ENCODE results near the gene PINK1.

PINK1 gene

GRCh38 chr1:20610970-20611369, 22.3 kb upstream of the PINK1 start:
- DNase-seq: no peak

DNA sequence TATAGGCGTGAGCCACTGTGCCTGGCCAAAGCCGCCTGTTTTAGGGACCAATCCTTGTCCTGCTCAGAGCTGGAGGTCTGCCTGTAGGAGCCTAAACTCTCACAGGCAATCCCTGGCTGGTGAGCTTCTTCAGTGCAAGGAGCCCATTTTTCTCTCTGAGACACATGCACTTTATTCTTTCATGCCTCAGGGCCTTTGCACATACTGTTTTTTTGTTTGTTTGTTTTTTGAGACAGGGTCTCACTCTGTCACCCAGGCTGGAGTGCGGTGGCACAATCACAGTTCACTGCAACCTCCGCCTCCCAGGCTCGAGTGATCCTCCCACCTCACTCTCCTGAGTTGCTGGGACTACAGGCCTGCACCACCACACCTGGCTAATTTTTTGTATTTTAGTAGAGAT, 21.6 kb upstream of the PINK1 start:
- no peak for DNase-seq

- peak in 1 of 51 donors; percentile 5 for DNase-seq
Observed at GRCh38 chr1:20612221-20612746, 21.0 kb upstream of the PINK1 start.

GRCh38 chr1:20614131-20614579, 19.1 kb upstream of the PINK1 start:
- no peak for DNase-seq

DNA sequence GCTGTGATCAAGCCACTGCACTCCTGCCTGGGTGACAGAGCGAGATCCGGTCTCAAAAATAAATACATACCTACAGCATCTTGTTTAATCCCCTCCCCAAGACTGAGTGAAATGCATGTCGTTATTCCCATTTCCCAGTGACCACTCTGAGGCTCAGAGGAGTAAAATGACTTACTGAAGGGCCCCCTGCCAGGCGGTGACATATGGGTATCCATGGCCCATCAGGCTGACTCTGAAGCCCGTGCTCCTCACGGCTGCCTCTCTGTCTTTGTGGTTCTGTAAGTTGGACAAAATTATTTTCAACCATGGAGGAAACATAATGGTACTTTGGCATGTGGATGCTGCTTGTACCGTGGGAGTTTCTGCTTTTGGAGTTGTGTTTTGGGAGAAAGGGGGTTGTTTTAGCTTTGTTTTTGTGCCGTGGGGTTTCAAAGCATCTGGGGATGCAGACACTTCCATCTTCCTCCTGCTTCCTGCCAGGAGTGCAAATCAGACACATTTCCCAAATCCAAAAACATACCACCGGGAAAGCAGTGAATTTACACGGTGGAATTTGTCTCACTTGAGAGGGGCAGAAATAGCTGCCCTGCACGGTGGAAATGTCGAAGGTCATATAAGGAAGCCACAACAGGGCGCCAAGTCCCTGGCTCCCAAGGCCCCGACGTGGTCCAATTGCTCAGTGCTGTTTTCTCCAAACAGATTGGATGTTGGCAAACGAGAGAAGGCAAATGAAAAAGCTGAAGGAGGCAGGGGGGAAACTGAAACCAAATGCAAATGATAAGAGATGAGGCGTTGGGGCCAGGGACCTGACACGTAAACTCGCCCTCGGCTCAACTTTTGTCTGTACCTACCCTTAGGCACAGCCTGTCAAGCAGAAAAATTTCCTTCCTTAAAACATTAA, 17.1 kb upstream of the PINK1 start:
- DNase-seq: no peak

DNA sequence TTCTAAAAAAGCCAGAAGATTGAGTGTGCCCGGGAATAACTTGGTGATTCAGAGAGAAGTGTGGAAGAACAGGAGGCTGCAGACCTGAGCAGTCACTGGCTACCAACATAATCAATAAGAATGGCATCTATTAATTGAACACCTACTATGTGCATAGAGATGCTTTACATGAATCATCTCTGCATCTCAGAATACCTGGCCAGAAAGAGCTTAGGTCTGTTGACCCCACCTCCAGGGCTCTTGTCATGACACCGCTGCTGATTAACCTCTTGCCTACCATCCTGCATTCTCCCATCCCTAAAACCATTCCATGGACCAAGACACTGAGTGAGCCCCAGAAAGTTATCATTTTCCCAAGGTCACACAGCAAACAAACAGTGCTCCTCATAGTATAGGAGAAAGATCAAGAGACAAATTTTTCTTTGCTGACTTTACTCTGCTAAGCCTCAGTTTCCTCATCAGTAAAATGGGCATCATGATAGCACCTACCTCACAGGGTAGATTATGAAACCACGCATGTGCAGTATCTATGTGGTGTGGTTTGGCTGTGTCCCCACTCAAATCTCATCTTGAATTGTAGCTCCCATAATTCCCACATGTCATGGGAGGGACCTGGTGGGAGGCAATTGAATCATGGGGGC, 16.3 kb upstream of the PINK1 start:
- DNase-seq: no peak

- DNase-seq: no peak
Observed at GRCh38 chr1:20618550-20618949, 14.7 kb upstream of the PINK1 start.

- no peak for DNase-seq
Observed at GRCh38 chr1:20619999-20620398, 13.3 kb upstream of the PINK1 start.

DNA sequence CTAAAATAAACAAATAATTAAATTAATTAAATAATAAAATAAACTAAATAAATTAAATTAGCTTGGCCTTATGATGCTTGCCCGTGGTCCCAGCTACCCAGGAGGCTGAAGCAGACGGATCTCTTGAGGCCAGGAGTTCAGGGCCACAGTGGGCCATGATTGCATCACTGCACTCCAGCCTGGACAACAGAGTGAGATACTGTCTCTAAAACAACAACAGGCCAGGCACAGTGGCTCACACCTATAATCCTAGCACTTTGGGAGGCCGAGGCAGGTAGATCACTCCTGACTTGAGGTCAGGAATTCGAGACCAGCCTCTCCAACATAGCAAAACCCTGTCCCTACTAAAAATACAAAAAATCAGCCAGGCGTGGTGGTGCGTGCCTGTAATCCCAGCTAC, 12.2 kb upstream of the PINK1 start:
- no peak for DNase-seq

DNA sequence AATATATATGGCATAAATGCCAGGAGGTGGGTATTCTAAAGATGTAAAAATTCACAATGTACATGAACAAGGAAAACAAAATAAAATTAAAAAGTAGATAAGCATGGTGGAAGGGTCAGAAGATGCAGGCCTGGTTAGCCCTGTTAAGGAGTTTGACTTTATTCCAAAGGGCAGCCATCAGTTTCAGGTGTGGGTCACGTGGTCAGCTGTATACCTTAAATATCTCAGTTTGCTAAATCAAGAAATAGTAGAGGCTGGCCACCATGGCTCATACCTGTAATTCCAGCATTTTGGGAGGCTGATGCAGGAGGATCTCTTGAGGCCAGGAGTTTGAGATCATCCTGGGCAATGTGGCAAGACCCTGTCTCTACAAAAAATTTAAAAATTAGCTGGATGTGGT, 8.5 kb upstream of the PINK1 start:
- DNase-seq: no peak

DNA sequence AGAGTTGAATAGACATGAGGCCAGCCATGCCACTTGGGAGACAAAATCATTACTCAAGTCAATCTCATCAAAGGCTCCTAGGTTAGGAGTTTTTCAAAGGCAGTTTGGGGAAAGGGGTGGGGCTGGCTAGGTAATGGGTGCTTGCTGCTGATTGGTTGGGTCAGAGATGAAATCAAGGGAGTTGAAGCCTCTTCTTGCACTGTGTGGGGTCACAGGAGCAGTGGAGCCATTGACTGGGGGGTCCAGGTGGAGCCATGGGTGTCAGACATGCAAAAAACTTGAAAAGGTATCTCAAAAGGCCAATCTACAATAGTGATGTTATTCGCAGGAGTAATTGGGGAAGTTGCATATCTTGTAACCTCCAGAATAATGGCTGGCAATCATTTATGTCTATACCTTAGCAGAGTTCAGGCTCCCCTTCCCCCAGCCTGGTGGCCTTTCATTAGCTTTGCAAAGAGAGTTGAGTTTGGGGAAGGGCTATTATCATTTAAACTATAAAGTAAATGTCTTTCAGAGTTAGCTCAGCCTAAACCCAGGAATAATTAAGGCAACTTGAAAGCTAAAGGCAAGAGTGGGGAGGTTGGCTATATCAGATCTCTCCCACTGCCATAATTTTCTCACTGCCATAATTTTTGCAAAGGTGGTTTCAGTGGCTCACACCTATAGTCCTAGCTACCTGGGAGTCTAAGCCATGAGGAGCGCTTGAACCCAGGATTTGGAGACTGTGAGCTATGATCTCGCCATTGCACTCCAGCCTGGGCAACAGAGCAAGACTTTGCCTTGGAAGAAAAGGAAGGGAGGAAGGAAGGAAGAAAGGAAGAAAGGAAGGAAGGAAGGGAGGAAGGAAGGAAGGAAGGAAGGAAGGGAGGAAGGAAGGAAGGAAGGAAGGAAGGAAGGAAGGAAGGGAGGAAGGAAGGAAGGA, 7.8 kb upstream of the PINK1 start:
- DNase-seq: no peak

DNA sequence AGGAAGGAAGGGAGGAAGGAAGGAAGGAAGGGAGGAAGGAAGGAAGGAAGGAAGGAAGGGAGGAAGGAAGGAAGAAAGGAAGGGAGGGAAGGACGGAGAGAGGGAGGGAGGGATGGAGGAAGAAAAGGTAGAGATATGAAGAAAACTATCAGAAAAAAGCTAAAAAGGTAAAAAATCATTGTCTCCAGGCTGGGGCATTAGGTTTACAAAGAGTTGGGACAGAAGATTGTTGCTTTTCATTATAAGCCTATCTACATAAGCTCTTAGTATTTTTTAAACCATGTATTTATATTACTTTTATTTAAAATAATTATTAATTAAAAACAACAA, 7.2 kb upstream of the PINK1 start:
- no peak for DNase-seq

- DNase-seq: no peak
Observed at GRCh38 chr1:20626524-20626923, 6.7 kb upstream of the PINK1 start.

GRCh38 chr1:20630729-20631128, 2.5 kb upstream of the PINK1 start:
- DNase-seq: no peak

DNA sequence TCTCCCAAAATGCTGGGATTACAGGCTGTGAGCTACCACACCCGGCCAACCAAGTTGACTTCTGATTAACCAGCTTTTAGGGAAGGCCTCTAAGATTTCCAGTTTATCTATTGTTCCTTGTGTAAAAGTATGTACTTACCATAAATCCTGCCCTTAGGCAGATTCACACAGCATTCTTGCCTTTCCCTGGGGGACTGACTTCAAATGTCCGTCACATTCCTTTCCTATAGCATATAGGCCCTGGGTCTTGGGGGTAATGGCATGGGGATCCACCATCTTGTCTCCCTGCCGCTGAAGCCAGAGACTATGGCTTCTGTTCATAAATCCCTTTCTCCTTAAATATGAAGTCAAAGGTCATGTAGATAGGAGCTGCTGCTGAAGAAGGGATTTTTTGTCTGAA, 872 bp upstream of the PINK1 start:
- no peak for DNase-seq

DNA sequence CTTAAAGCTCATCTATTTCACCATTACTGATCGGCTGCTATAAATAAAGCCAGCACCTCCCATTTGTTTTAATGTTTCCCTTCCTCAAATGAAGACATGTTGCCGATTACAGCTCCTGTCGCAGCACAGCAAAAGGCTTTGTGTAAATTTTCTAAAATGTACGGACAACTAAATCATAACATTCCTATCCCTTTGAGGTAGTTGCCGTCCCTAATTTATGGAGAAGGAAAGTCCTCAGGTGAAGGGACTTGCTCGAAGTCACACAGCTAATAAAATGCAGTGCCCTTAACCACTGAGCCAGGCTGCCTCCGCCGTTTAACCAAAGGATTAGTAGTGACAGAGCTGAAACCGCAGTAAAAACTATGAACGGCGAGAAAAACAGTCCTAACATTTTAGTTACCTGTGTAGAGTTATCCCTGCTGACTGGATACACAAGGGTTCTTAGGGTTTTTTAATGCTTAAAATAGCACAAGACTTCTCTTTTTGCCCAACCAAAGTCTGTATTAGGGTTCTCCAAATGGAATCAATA, 871 bp downstream of the PINK1 start:
- DNase-seq: peak in 1 of 51 donors; percentile 68

GRCh38 chr1:20634594-20635084, 1.4 kb downstream of the PINK1 start:
- DNase-seq: peak in 11 of 51 donors; percentile 5 to 22 (median 8)

DNA sequence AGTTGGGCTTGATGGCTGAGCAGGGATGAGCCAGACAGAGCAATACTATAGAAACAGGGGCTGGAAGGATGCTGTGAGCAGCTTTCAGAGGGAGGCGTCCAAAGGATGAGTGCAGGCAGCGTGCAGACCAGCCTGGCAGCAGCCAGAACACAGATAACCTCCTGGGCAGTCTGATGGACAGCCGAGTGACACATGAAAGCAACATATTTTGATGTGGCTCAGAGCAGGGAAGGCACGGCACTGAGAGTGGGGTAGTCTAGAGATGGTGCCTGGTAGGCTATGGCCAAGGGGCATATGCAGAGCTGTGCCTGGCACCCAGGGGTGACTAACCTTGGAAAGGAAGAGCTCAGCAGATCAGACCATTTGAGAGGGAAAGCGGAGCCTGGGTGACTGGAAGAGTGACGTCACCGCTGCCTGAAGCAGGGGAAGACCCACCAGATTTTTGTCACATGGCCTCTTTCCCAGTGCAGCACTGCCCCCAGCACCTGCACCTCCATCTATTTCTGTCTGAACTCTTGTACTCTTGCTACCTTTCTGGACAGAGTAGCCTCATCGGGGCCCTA, 3.6 kb downstream of the PINK1 start:
- DNase-seq: no peak

DNA sequence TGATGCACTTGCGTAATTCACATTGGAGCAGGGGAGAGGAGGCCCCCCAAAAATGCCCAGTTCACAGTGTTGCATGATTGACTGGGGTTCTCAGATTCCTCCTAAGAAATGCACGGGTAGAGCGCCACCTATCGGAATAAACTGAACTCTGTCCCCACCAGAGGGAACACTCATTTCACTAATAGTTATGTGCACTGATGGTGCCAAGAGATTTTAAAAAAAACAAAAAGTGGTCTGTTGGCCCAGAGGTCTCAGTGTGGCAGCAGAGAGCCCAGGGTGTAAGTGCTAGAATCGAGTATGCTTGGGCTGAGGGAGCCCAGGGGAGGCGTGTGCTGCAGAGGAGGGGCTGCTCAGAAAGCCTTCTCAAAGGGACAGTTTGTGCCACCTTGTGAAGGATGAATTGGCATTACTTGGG, 6.9 kb downstream of the PINK1 start:
- peak in 19 of 51 donors; percentile 5 to 43 (median 19) for DNase-seq

DNA sequence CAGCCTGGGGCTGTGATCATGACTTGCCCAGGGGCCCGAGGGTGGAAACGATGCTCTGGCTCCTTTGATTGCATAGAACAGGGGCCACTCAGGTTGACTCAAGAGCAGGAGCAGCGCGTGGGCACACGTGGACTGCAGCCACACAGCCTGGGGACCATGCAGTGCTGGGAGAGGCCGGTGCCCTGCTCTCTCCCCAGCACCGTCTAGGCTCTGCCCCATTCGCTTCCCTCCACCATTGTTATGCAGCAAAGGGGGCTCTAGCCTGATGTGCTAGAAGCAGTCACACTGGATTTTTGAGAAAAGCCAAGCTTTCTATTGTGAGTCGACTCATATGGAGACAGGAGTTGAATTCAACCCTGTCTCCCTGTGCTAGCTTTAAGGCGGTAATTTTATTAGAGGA, 8.7 kb downstream of the PINK1 start:
- DNase-seq: no peak

DNA sequence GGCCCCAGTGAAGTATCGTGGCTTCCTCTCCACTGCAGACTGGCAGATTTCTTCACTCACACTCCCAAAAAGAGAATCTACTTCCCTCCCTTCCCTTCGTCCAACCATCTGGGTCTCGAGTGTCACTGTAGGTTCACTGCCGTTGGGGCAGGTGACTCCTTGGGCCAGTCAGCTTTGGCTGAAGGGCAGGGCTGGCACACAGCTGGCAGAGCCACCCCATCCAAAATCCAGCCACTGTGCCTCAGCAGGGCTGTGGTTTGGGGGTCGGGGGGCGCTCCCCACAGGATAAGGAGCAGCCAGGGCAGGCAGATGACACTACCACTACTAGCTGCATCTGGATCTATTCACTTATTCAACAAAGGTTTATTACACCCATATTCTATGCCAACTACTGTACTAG, 9.8 kb downstream of the PINK1 start:
- no peak for DNase-seq

All from hypothalamus (tissue), 51 donors.